Measurements from ENCODE around the gene PKDREJ.

The PKDREJ gene

GRCh38 chr22:46262449-46263215, 511 bp downstream of the PKDREJ start:
- FAIRE-seq, result no peak

GRCh38 chr22:46260038-46260437, 3.1 kb downstream of the PKDREJ start:
- FAIRE-seq, result no peak

GRCh38 chr22:46259374-46259773, 3.8 kb downstream of the PKDREJ start:
- no peak for FAIRE-seq

- FAIRE-seq, result no peak
These were observed 6.7 kb downstream of the PKDREJ start for GRCh38 chr22:46256358-46256958.

- peak; percentile 14 for FAIRE-seq
These were observed 11.2 kb downstream of the PKDREJ start for GRCh38 chr22:46251816-46252380.

GRCh38 chr22:46251266-46251665, 11.9 kb downstream of the PKDREJ start:
- FAIRE-seq, result no peak

GRCh38 chr22:46250783-46251125, 12.4 kb downstream of the PKDREJ start:
- FAIRE-seq, result no peak

GRCh38 chr22:46250035-46250782, 12.9 kb downstream of the PKDREJ start, which contains the start of gene CDPF1:
Gene CDPF1 (minus strand): TSS chr22:46250293. CDS start chr22:46248284, 2,009 bp downstream.
- FAIRE-seq, result no peak

- FAIRE-seq, result no peak
These were observed 15.6 kb downstream of the PKDREJ start for GRCh38 chr22:46247443-46247975.

- no peak for FAIRE-seq
These were observed 17.0 kb downstream of the PKDREJ start for GRCh38 chr22:46246178-46246577.

GRCh38 chr22:46245511-46245910, 17.6 kb downstream of the PKDREJ start:
- no peak for FAIRE-seq

GRCh38 chr22:46244771-46245170, 18.4 kb downstream of the PKDREJ start:
- FAIRE-seq, result no peak

GRCh38 chr22:46242076-46242475, 21.1 kb downstream of the PKDREJ start:
- FAIRE-seq, result no peak

GRCh38 chr22:46241396-46242007, 21.6 kb downstream of the PKDREJ start:
- no peak for FAIRE-seq

- FAIRE-seq, result no peak
These were observed 22.2 kb downstream of the PKDREJ start for GRCh38 chr22:46240907-46241306.

- FAIRE-seq, result no peak
These were observed 22.6 kb downstream of the PKDREJ start for GRCh38 chr22:46240506-46240905.

GRCh38 chr22:46240073-46240472, 23.1 kb downstream of the PKDREJ start:
- FAIRE-seq, result no peak

- no peak for FAIRE-seq
These were observed 23.7 kb downstream of the PKDREJ start for GRCh38 chr22:46239261-46240048.

GRCh38 chr22:46238541-46238940, 24.6 kb downstream of the PKDREJ start:
- no peak for FAIRE-seq

- no peak for FAIRE-seq
These were observed 25.6 kb downstream of the PKDREJ start for GRCh38 chr22:46237453-46238124.

GRCh38 chr22:46234969-46235368, 28.2 kb downstream of the PKDREJ start:
- FAIRE-seq, result no peak

Measured in A204.1 (cell line).